ENCODE data around the gene MRPS5.
"Not testable (repeated sequence)": the region's sequence is repeated elsewhere in the genome, so short reads cannot be mapped to it uniquely, and the experiment has no call there.

Gene MRPS5

GRCh38 chr2:95044601-95045000 lies 77.0 kb downstream of the MRPS5 start:
- DNase-seq = no peak

GRCh38 chr2:95043300-95044093 lies 78.1 kb downstream of the MRPS5 start:
- DNase-seq = no peak

GRCh38 chr2:95042472-95043271 lies 78.9 kb downstream of the MRPS5 start:
- DNase-seq = no peak

GRCh38 chr2:95041824-95042442 lies 79.7 kb downstream of the MRPS5 start:
- no peak for DNase-seq

- no peak for DNase-seq
Measured at GRCh38 chr2:95041060-95041823, 80.4 kb downstream of the MRPS5 start.

- no peak for DNase-seq
Measured at GRCh38 chr2:95040426-95040825, 81.2 kb downstream of the MRPS5 start.

GRCh38 chr2:95039978-95040377 lies 81.6 kb downstream of the MRPS5 start:
- no peak for DNase-seq

- DNase-seq = no peak
Measured at GRCh38 chr2:95039363-95039762, 82.2 kb downstream of the MRPS5 start.

GRCh38 chr2:95038635-95039298 lies 82.8 kb downstream of the MRPS5 start:
- no peak for DNase-seq

- not testable (repeated sequence) for DNase-seq
Measured at GRCh38 chr2:95037841-95038585, 83.6 kb downstream of the MRPS5 start.

GRCh38 chr2:95037384-95037839 lies 84.2 kb downstream of the MRPS5 start:
- DNase-seq = no peak

GRCh38 chr2:95036596-95037383 lies 84.8 kb downstream of the MRPS5 start:
- no peak for DNase-seq

All from CD4-positive, alpha-beta T cell treated with Interleukin-10 for 1 hour (primary cell).